Keratinocyte (primary cell): ENCODE results near the gene UBXN2A. TPM values are rescaled to one million over a fixed set of nuclear protein-coding genes. Genes with fewer than 3 reads are reported as not detected.

Source experiments
- DNase-seq: peaks from one replicate; pipeline ENCODE4 v3.0.0-alpha.2; 2011; ENCODE audit warnings: low read depth, missing footprints, low spot score
- FAIRE-seq: peaks from 2 replicates; lab custom pipeline; 2011; peaks lifted over from hg19 to GRCh38; lab: Jason Lieb, UNC
- H2AFZ ChIP-seq: 2 replicates; pipeline ENCODE4 v1.6.0; 2012; ENCODE audit warnings: low read length, control low read depth, inconsistent platforms; ENCODE audit not compliant: control insufficient read depth
- H3K27ac ChIP-seq: 2 replicates; pipeline ENCODE4 v1.5.1; 2011; ENCODE audit warnings: low read length; ENCODE audit not compliant: control insufficient read depth, insufficient read depth
- H3K27me3 ChIP-seq: 3 replicates; pipeline ENCODE4 v1.6.0; 2011; ENCODE audit warnings: low read length; ENCODE audit not compliant: control insufficient read depth, insufficient read depth; ENCODE audit errors: extremely low read depth
- H3K36me3 ChIP-seq, 2 experiments: 2 replicates in 1 of 2; 3 replicates in 1 of 2; pipeline ENCODE4 v1.5.1; 2011; ENCODE audit warnings: low read length in 2 of 2, mild to moderate bottlenecking in 1 of 2; ENCODE audit not compliant: control insufficient read depth in 2 of 2, insufficient read depth in 2 of 2; ENCODE audit errors: extremely low read depth in 1 of 2
- H3K4me1 ChIP-seq: 3 replicates; pipeline ENCODE4 v1.5.1; 2011; ENCODE audit warnings: low read length; ENCODE audit not compliant: control insufficient read depth, insufficient read depth; ENCODE audit errors: extremely low read depth
- H3K4me2 ChIP-seq: 3 replicates; pipeline ENCODE4 v1.6.0; 2011; ENCODE audit warnings: low read depth, low read length; ENCODE audit not compliant: control insufficient read depth, insufficient read depth; ENCODE audit errors: extremely low read depth
- H3K4me3 ChIP-seq, 3 experiments: fragments of 200-600 bp in 1 of 3; sonication (generic) in 1 of 3; 2 replicates in 2 of 3; 3 replicates in 1 of 3; pipeline ENCODE4 v1.5.1; 2011 to 2016; ENCODE audit warnings: low read length in 3 of 3, mild to moderate bottlenecking in 3 of 3, control low read depth in 2 of 3, inconsistent platforms in 1 of 3, low read depth in 1 of 3, mixed read lengths in 1 of 3, mixed run types in 1 of 3, moderate library complexity in 1 of 3; ENCODE audit not compliant: control insufficient read depth in 2 of 3, insufficient read depth in 2 of 3; ENCODE audit errors: extremely low read depth in 1 of 3
- H3K79me2 ChIP-seq: 2 replicates; pipeline ENCODE4 v1.6.0; 2012; ENCODE audit warnings: low read length; ENCODE audit not compliant: control insufficient read depth, insufficient read depth
- H3K9ac ChIP-seq: 3 replicates; pipeline ENCODE4 v1.6.0; 2011; ENCODE audit warnings: low read length; ENCODE audit not compliant: control insufficient read depth, insufficient read depth; ENCODE audit errors: extremely low read depth
- H3K9me1 ChIP-seq: 3 replicates; pipeline ENCODE4 v1.6.0; 2011; ENCODE audit warnings: low read length; ENCODE audit not compliant: control insufficient read depth, insufficient read depth; ENCODE audit errors: extremely low read depth
- H3K9me3 ChIP-seq: 2 replicates; pipeline ENCODE4 v1.5.1; 2012; ENCODE audit warnings: low read depth, low read length; ENCODE audit not compliant: control insufficient read depth
- H4K20me1 ChIP-seq: 3 replicates; pipeline ENCODE4 v1.6.0; 2011; ENCODE audit warnings: low read length; ENCODE audit not compliant: control insufficient read depth, insufficient read depth; ENCODE audit errors: extremely low read depth
- EZH2 ChIP-seq: IDR thresholded peaks from one replicate; pipeline ENCODE4 v1.6.1; 2012; ENCODE audit warnings: inconsistent platforms, mild to moderate bottlenecking, low read length, moderate library complexity
- dilution Hi-C: fragments of 300-500 bp; cut with MboI; formaldehyde crosslinking; loops from one replicate; pipeline ENCODE4 v1.7.0; 2020; ENCODE audit warnings: low sequenced_read_pairs; ENCODE audit not compliant: extremely low pct_ligation_motif_present
- polyA plus RNA-seq, 5 experiments: library from polyadenylated mRNA; depleted of rRNA in 3 of 5; stranded (reverse) in 3 of 5; stranded (forward) in 1 of 5; unstranded in 1 of 5; fragments of >200 nt; gene quantifications; 1 replicate in 1 of 5; 2 replicates in 3 of 5; 3 replicates in 1 of 5; pipeline versions ENCODE4 v1.2.1 to v1.2.3, GENCODE V29; 2011 to 2012; ENCODE audit warnings: missing spikeins in 2 of 5, low read depth in 1 of 5, low replicate concordance in 1 of 5
- TF ChIP-seq, protein P1 (sequence below), 3 experiments: IDR thresholded peaks in 1 of 3; conservative IDR thresholded peaks in 1 of 3; optimal IDR thresholded peaks in 1 of 3; 2 replicates in 2 of 3; 3 replicates in 1 of 3; pipeline versions ENCODE3 to v1.5.1; 2011; ENCODE audit warnings: low read length in 3 of 3, mild to moderate bottlenecking in 3 of 3, moderate library complexity in 2 of 3, control low read depth in 1 of 3, inconsistent platforms in 1 of 3; ENCODE audit not compliant: insufficient read depth in 2 of 3; ENCODE audit errors: extremely low read depth in 1 of 3

Gene UBXN2A
- polyA plus RNA-seq, 1 donor (not counting 4 experiments of a cell fraction or from before 2014, with no cell fraction given): 11.7 TPM

DNA sequence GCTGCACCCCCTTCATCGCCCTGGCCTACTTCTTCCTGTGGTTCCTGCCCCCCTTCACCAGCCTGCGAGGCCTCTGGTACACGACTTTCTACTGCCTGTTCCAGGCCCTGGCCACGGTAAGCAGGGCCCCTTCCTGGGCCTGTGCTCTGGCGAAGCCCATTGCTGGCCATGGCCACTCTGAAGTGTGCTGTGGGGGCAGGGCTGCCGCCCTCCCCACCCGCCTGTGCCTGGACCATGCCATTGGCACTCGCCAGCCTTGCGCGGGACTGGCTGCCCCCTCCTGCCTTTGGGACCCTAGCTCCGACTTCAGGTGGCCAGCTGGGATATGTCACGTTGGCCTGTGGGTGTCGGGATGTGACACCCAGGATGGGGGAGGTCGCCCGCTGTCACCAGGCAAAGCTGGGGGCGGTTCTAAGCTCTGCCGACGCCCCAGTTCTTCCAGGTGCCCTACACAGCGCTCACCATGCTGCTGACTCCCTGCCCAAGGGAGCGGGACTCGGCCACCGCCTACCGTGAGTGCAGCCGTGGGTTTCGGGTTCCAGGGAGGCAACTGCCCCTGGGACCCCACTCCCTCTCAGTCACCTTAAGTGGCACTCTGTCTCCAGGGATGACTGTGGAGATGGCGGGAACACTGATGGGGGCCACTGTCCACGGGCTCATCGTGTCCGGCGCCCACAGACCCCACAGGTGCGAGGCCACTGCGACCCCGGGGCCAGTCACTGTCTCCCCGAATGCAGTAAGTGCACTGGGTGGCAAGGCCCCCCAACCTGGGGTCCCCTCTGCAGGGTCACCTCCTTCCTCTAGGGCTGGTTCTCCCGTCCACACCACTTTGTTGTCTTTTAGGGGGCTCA is 76.8 kb downstream of the UBXN2A start:
- no peaks in the 10 kb centered on the region for H4K20me1 ChIP-seq
- H3K4me2 ChIP-seq: no peak overlapping the region
- H3K9ac ChIP-seq: no peak overlapping the region
- peaks cover 4% of the 10 kb centered on the region for H3K27me3 ChIP-seq
- H3K4me1 ChIP-seq: peaks cover 12% of the 10 kb centered on the region
- no peaks in the 10 kb centered on the region for H3K9me3 ChIP-seq
- dilution Hi-C loops: no loop called here
- no peaks in the 10 kb centered on the region for H3K79me2 ChIP-seq
- no peak for FAIRE-seq
- no peaks in the 10 kb centered on the region for H3K9me1 ChIP-seq
- DNase-seq: no peak
- TF ChIP-seq, protein P1, sequence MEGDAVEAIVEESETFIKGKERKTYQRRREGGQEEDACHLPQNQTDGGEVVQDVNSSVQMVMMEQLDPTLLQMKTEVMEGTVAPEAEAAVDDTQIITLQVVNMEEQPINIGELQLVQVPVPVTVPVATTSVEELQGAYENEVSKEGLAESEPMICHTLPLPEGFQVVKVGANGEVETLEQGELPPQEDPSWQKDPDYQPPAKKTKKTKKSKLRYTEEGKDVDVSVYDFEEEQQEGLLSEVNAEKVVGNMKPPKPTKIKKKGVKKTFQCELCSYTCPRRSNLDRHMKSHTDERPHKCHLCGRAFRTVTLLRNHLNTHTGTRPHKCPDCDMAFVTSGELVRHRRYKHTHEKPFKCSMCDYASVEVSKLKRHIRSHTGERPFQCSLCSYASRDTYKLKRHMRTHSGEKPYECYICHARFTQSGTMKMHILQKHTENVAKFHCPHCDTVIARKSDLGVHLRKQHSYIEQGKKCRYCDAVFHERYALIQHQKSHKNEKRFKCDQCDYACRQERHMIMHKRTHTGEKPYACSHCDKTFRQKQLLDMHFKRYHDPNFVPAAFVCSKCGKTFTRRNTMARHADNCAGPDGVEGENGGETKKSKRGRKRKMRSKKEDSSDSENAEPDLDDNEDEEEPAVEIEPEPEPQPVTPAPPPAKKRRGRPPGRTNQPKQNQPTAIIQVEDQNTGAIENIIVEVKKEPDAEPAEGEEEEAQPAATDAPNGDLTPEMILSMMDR (optimal IDR thresholded peaks at IDR 0.05 in 1 of 3, IDR thresholded peaks at IDR 0.05 in 1 of 3, conservative IDR thresholded peaks at IDR 0.05 in 1 of 3; ENCODE audit: extremely low read depth in 1 of 3, insufficient read depth in 2 of 3, low read length in 3 of 3): no peak
- TF ChIP-seq EZH2: no peak
- H3K4me3 ChIP-seq: no peak overlapping the region
- no peaks in the 10 kb centered on the region for H3K36me3 ChIP-seq
- no peak overlapping the region for H2AFZ ChIP-seq
- no peak overlapping the region for H3K27ac ChIP-seq

DNA sequence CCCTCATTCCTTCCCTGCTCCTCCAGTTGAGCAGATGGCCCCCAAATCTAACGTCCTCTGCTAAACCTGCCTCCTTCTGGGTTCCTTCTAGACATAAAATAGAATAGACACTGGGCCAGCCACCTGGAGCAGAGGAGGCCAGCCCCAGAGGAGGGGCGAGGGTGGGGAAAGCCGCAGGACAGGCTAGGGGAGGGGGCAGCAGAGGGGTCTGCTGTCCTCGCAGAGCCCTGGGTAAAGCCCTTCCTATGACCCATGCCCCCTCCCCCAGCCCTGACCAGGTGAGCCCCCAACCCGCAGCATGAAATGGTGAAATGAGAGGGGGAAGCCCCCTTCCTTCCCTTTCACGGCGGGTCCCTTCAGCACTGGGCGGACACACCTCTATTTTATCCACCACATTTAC is 77.4 kb downstream of the UBXN2A start:
- Histone ChIP-seq H4K20me1 (no peaks in the 10 kb centered on the region), H3K9ac (no peak overlapping the region), H3K27ac (no peak overlapping the region), H3K4me3 (no peak overlapping the region), H3K4me2 (no peak overlapping the region), H3K27me3 (peaks cover 4% of the 10 kb centered on the region), H3K9me3 (no peaks in the 10 kb centered on the region), H2AFZ (no peak overlapping the region), H3K4me1 (peaks cover 12% of the 10 kb centered on the region), H3K36me3 (no peaks in the 10 kb centered on the region), H3K79me2 (no peaks in the 10 kb centered on the region), H3K9me1 (no peaks in the 10 kb centered on the region)
- dilution Hi-C loops: no loop called here
- FAIRE-seq (no peak), DNase-seq (no peak)
- TF ChIP-seq EZH2: no peak
- TF ChIP-seq, protein P1 (optimal IDR thresholded peaks at IDR 0.05 in 1 of 3, IDR thresholded peaks at IDR 0.05 in 1 of 3, conservative IDR thresholded peaks at IDR 0.05 in 1 of 3; ENCODE audit: extremely low read depth in 1 of 3, insufficient read depth in 2 of 3, low read length in 3 of 3): no peak
